Activated naive CD4-positive, alpha-beta T cell treated with anti-CD3 and anti-CD28 coated beads, Interleukin-2, amount 50 U/mL, for 24 hours (primary cell): ENCODE results near the gene COPS2.

Experiments
- H3K27ac Mint-ChIP-seq: one replicate; pipeline ENCODE4 v1.8.0; 2021; ENCODE audit warnings: mild to moderate bottlenecking, mixed read lengths
- H3K27me3 Mint-ChIP-seq: one replicate; pipeline ENCODE4 v1.8.0; 2021; ENCODE audit warnings: mixed read lengths
- H3K36me3 Mint-ChIP-seq: one replicate; pipeline ENCODE4 v1.8.0; 2021; ENCODE audit warnings: mixed read lengths
- H3K4me1 Mint-ChIP-seq: one replicate; pipeline ENCODE4 v1.8.0; 2021; ENCODE audit warnings: mixed read lengths
- H3K4me3 Mint-ChIP-seq: one replicate; pipeline ENCODE4 v1.8.0; 2021; ENCODE audit warnings: mild to moderate bottlenecking, mixed read lengths
- H3K9me3 Mint-ChIP-seq: one replicate; pipeline ENCODE4 v1.8.0; 2021; ENCODE audit warnings: mixed read lengths

Gene COPS2

GRCh38 chr15:49135911-49136310 lies 19.5 kb downstream of the COPS2 start:
- Mint-ChIP-seq H3K36me3 (peaks cover 16% of the 10 kb centered on the region), H3K27ac (peak overlapping the region; percentile 68), H3K4me3 (no peak overlapping the region), H3K27me3 (no peaks in the 10 kb centered on the region), H3K9me3 (no peaks in the 10 kb centered on the region), H3K4me1 (peaks cover 10% of the 10 kb centered on the region)

- H3K27ac Mint-ChIP-seq: peak overlapping the region; percentile 68
- H3K4me3 Mint-ChIP-seq: no peak overlapping the region
- H3K4me1 Mint-ChIP-seq: peaks cover 10% of the 10 kb centered on the region
- H3K27me3 Mint-ChIP-seq: no peaks in the 10 kb centered on the region
- H3K36me3 Mint-ChIP-seq: peaks cover 16% of the 10 kb centered on the region
- no peaks in the 10 kb centered on the region for H3K9me3 Mint-ChIP-seq
Observed at GRCh38 chr15:49135342-49135857, 20.0 kb downstream of the COPS2 start.

GRCh38 chr15:49134683-49135341 lies 20.6 kb downstream of the COPS2 start:
- no peak overlapping the region for H3K4me3 Mint-ChIP-seq
- H3K9me3 Mint-ChIP-seq: no peaks in the 10 kb centered on the region
- peak overlapping the region; percentile 51 for H3K27ac Mint-ChIP-seq
- peaks cover 18% of the 10 kb centered on the region for H3K36me3 Mint-ChIP-seq
- H3K27me3 Mint-ChIP-seq: no peaks in the 10 kb centered on the region
- peaks cover 10% of the 10 kb centered on the region for H3K4me1 Mint-ChIP-seq

GRCh38 chr15:49131403-49131802 lies 24.0 kb downstream of the COPS2 start:
- H3K27me3 Mint-ChIP-seq: no peaks in the 10 kb centered on the region
- H3K27ac Mint-ChIP-seq: no peak overlapping the region
- H3K9me3 Mint-ChIP-seq: no peaks in the 10 kb centered on the region
- peaks cover 27% of the 10 kb centered on the region for H3K36me3 Mint-ChIP-seq
- H3K4me1 Mint-ChIP-seq: peaks cover 10% of the 10 kb centered on the region
- no peak overlapping the region for H3K4me3 Mint-ChIP-seq

GRCh38 chr15:49124371-49124770 lies 31.0 kb downstream of the COPS2 start:
- Mint-ChIP-seq H3K36me3 (peaks cover 9% of the 10 kb centered on the region), H3K27ac (no peak overlapping the region), H3K27me3 (no peaks in the 10 kb centered on the region), H3K4me1 (no peaks in the 10 kb centered on the region), H3K9me3 (no peaks in the 10 kb centered on the region), H3K4me3 (no peak overlapping the region)

GRCh38 chr15:49122541-49123062 lies 32.8 kb downstream of the COPS2 start:
- H3K27ac Mint-ChIP-seq: no peak overlapping the region

GRCh38 chr15:49121901-49122300 lies 33.5 kb downstream of the COPS2 start:
- Mint-ChIP-seq H3K36me3 (peaks cover 5% of the 10 kb centered on the region), H3K27me3 (no peaks in the 10 kb centered on the region), H3K4me3 (no peak overlapping the region), H3K27ac (no peak overlapping the region), H3K9me3 (no peaks in the 10 kb centered on the region), H3K4me1 (no peaks in the 10 kb centered on the region)

More at GRCh38 chr15:49122541-49123062, 32.8 kb downstream of the COPS2 start:
- Mint-ChIP-seq H3K9me3 (no peaks in the 10 kb centered on the region), H3K27me3 (no peaks in the 10 kb centered on the region), H3K36me3 (peaks cover 4% of the 10 kb centered on the region), H3K4me1 (no peaks in the 10 kb centered on the region), H3K4me3 (no peak overlapping the region)

GRCh38 chr15:49120832-49121231 lies 34.6 kb downstream of the COPS2 start:
- no peaks in the 10 kb centered on the region for H3K9me3 Mint-ChIP-seq
- no peak overlapping the region for H3K27ac Mint-ChIP-seq
- peaks cover 8% of the 10 kb centered on the region for H3K36me3 Mint-ChIP-seq
- no peak overlapping the region for H3K4me3 Mint-ChIP-seq
- H3K27me3 Mint-ChIP-seq: no peaks in the 10 kb centered on the region
- no peaks in the 10 kb centered on the region for H3K4me1 Mint-ChIP-seq

- peaks cover 8% of the 10 kb centered on the region for H3K9me3 Mint-ChIP-seq
- H3K27ac Mint-ChIP-seq: no peak overlapping the region
- no peaks in the 10 kb centered on the region for H3K27me3 Mint-ChIP-seq
- no peak overlapping the region for H3K4me3 Mint-ChIP-seq
- peaks cover 37% of the 10 kb centered on the region for H3K36me3 Mint-ChIP-seq
- H3K4me1 Mint-ChIP-seq: no peaks in the 10 kb centered on the region
Observed at GRCh38 chr15:49116108-49116857, 39.1 kb downstream of the COPS2 start.

- H3K27me3 Mint-ChIP-seq: no peaks in the 10 kb centered on the region
- H3K4me3 Mint-ChIP-seq: no peak overlapping the region
- H3K4me1 Mint-ChIP-seq: no peaks in the 10 kb centered on the region
- peaks cover 8% of the 10 kb centered on the region for H3K9me3 Mint-ChIP-seq
- H3K36me3 Mint-ChIP-seq: peaks cover 41% of the 10 kb centered on the region
- H3K27ac Mint-ChIP-seq: no peak overlapping the region
Observed at GRCh38 chr15:49115062-49115461, 40.3 kb downstream of the COPS2 start.

- Mint-ChIP-seq H3K36me3 (peaks cover 49% of the 10 kb centered on the region), H3K27me3 (no peaks in the 10 kb centered on the region), H3K4me3 (no peak overlapping the region), H3K4me1 (peaks cover 7% of the 10 kb centered on the region), H3K27ac (no peak overlapping the region), H3K9me3 (peaks cover 8% of the 10 kb centered on the region)
Observed at GRCh38 chr15:49110158-49110944, 45.0 kb downstream of the COPS2 start.

GRCh38 chr15:49103002-49103401 lies 52.4 kb downstream of the COPS2 start:
- H3K36me3 Mint-ChIP-seq: peaks cover 14% of the 10 kb centered on the region
- H3K4me1 Mint-ChIP-seq: peaks cover 7% of the 10 kb centered on the region
- no peak overlapping the region for H3K27ac Mint-ChIP-seq
- no peaks in the 10 kb centered on the region for H3K9me3 Mint-ChIP-seq
- H3K4me3 Mint-ChIP-seq: no peak overlapping the region
- H3K27me3 Mint-ChIP-seq: no peaks in the 10 kb centered on the region

GRCh38 chr15:49101536-49101935 lies 53.9 kb downstream of the COPS2 start:
- peaks cover 3% of the 10 kb centered on the region for H3K4me1 Mint-ChIP-seq
- peaks cover 16% of the 10 kb centered on the region for H3K36me3 Mint-ChIP-seq
- no peak overlapping the region for H3K27ac Mint-ChIP-seq
- no peak overlapping the region for H3K4me3 Mint-ChIP-seq
- H3K27me3 Mint-ChIP-seq: no peaks in the 10 kb centered on the region
- H3K9me3 Mint-ChIP-seq: no peaks in the 10 kb centered on the region

GRCh38 chr15:49096090-49096750 lies 59.2 kb downstream of the COPS2 start:
- Mint-ChIP-seq H3K4me1 (no peaks in the 10 kb centered on the region), H3K27ac (no peak overlapping the region), H3K4me3 (no peak overlapping the region)

GRCh38 chr15:49094923-49095322 lies 60.5 kb downstream of the COPS2 start:
- H3K36me3 Mint-ChIP-seq: peaks cover 5% of the 10 kb centered on the region
- H3K4me3 Mint-ChIP-seq: no peak overlapping the region
- H3K9me3 Mint-ChIP-seq: no peaks in the 10 kb centered on the region
- H3K27ac Mint-ChIP-seq: no peak overlapping the region
- H3K4me1 Mint-ChIP-seq: no peaks in the 10 kb centered on the region
- H3K27me3 Mint-ChIP-seq: no peaks in the 10 kb centered on the region

More at GRCh38 chr15:49096090-49096750, 59.2 kb downstream of the COPS2 start:
- H3K27me3 Mint-ChIP-seq: no peaks in the 10 kb centered on the region
- peaks cover 7% of the 10 kb centered on the region for H3K36me3 Mint-ChIP-seq
- H3K9me3 Mint-ChIP-seq: no peaks in the 10 kb centered on the region
